Tibial nerve (tissue), 4 donors: ENCODE measurements around the gene RLF.

ENCODE experiments used
- EP300 ChIP-seq, 2 donors: sonication (generic); formaldehyde crosslinking; IDR thresholded peaks; one replicate each; pipeline ENCODE4 v1.6.1; 2017; ENCODE audit warnings: antibody characterized with exemption in 2 of 2, mild to moderate bottlenecking in 1 of 2
- POLR2A ChIP-seq, 2 donors: fragments of 450-650 bp; IDR thresholded peaks; one replicate each; pipeline ENCODE4 v1.6.1; 2017; ENCODE audit warnings: antibody characterized with exemption in 2 of 2, mild to moderate bottlenecking in 2 of 2, moderate library complexity in 2 of 2
- TF ChIP-seq, protein P1 (sequence below), 5 experiments: fragments of 200-600 bp in 3 of 5; fragments of 450-650 bp in 2 of 5; sonication (generic) in 3 of 5; IDR thresholded peaks; one replicate each; pipeline ENCODE4 v1.5.1; 2016 to 2019; ENCODE audit warnings: antibody characterized with exemption in 5 of 5, mild to moderate bottlenecking in 3 of 5, moderate library complexity in 2 of 5

GRCh38 chr1:40178200-40178599 lies 17.0 kb downstream of the RLF start:
- TF ChIP-seq, protein P1, sequence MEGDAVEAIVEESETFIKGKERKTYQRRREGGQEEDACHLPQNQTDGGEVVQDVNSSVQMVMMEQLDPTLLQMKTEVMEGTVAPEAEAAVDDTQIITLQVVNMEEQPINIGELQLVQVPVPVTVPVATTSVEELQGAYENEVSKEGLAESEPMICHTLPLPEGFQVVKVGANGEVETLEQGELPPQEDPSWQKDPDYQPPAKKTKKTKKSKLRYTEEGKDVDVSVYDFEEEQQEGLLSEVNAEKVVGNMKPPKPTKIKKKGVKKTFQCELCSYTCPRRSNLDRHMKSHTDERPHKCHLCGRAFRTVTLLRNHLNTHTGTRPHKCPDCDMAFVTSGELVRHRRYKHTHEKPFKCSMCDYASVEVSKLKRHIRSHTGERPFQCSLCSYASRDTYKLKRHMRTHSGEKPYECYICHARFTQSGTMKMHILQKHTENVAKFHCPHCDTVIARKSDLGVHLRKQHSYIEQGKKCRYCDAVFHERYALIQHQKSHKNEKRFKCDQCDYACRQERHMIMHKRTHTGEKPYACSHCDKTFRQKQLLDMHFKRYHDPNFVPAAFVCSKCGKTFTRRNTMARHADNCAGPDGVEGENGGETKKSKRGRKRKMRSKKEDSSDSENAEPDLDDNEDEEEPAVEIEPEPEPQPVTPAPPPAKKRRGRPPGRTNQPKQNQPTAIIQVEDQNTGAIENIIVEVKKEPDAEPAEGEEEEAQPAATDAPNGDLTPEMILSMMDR (IDR thresholded peaks at IDR 0.05) = no peak
- no peak for TF ChIP-seq POLR2A (IDR thresholded peaks at IDR 0.05)
- no peak for TF ChIP-seq EP300 (IDR thresholded peaks at IDR 0.05)
